Peyer's patch (tissue), 4 donors: ENCODE measurements around the gene PTPRU.

Experiments
- POLR2A ChIP-seq, 2 donors: fragments of 450-650 bp; IDR thresholded peaks; one replicate each; pipeline ENCODE4 v1.5.1; 2017; ENCODE audit warnings: antibody characterized with exemption in 2 of 2, mild to moderate bottlenecking in 2 of 2, moderate library complexity in 2 of 2
- TF ChIP-seq, protein P1 (sequence below), 6 experiments: fragments of 450-650 bp in 4 of 6; fragments of 200-600 bp in 2 of 6; sonication (generic) in 1 of 6; IDR thresholded peaks; one replicate each; pipeline ENCODE4 v1.5.1; 2017 to 2019; ENCODE audit warnings: antibody characterized with exemption in 6 of 6, mild to moderate bottlenecking in 3 of 6, moderate library complexity in 1 of 6

DNA sequence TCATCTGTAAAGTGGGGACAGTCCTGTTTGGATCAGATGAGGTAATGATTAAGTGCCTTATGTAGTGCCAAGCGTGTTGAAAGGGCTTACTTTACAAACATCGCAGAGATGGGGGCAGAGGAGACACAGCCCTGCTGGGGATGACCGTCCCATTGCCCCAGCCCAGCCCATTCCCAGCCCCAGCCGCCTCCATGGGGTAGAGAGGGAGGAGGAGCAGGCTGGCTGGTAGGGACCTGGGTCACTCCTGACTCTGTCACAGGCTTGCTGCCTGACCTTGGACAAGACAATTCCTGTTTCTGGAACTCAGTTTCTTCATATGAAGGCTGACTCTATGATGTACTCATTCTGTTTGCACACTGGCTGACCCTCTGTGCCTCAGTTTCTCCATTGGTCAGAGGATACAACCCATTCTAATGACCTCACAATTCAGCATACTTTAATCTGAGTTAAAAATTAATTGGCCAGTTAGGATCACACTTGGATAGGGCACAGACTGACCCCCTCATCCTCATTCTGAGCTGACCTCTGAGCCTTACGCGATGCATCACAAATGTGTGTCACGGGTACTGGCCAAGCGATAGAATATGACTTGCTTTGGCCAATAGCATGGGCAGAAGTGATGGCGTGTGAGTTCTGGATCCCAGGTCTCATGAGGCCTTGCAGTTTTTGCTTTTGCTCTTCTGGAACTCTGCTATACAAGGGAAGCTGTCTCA is 91.1 kb downstream of the PTPRU start:
- TF ChIP-seq, protein P1, sequence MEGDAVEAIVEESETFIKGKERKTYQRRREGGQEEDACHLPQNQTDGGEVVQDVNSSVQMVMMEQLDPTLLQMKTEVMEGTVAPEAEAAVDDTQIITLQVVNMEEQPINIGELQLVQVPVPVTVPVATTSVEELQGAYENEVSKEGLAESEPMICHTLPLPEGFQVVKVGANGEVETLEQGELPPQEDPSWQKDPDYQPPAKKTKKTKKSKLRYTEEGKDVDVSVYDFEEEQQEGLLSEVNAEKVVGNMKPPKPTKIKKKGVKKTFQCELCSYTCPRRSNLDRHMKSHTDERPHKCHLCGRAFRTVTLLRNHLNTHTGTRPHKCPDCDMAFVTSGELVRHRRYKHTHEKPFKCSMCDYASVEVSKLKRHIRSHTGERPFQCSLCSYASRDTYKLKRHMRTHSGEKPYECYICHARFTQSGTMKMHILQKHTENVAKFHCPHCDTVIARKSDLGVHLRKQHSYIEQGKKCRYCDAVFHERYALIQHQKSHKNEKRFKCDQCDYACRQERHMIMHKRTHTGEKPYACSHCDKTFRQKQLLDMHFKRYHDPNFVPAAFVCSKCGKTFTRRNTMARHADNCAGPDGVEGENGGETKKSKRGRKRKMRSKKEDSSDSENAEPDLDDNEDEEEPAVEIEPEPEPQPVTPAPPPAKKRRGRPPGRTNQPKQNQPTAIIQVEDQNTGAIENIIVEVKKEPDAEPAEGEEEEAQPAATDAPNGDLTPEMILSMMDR (IDR thresholded peaks at IDR 0.05): no peak
- TF ChIP-seq POLR2A (IDR thresholded peaks at IDR 0.05): no peak
